Lower lobe of right lung (tissue), 2 donors: ENCODE data around the gene ADPRH. TPM values are rescaled to one million over a fixed set of nuclear protein-coding genes. Genes with fewer than 3 reads are reported as not detected.

Source experiments
- ATAC-seq, 2 donors: fragments of 200-7000 bp; cut with Tn5 transposase; one replicate each; pipeline ENCODE4 v1.9.1; 2020 to 2022; ENCODE audit warnings: mild to moderate bottlenecking in 2 of 2, moderate library complexity in 2 of 2
- DNase-seq: peaks from one replicate; pipeline ENCODE4 v3.0.0-alpha.2; 2020
- H3K27ac ChIP-seq: fragments of 200-600 bp; one replicate; pipeline ENCODE4 v1.8.0; 2022
- H3K27me3 ChIP-seq: fragments of 200-600 bp; one replicate; pipeline ENCODE4 v1.8.0; 2022; ENCODE audit warnings: low read depth
- H3K36me3 ChIP-seq: fragments of 200-600 bp; one replicate; pipeline ENCODE4 v1.8.0; 2022; ENCODE audit warnings: mild to moderate bottlenecking
- H3K4me1 ChIP-seq: fragments of 200-600 bp; one replicate; pipeline ENCODE4 v1.8.0; 2022
- H3K4me3 ChIP-seq: fragments of 200-600 bp; one replicate; pipeline ENCODE4 v1.8.0; 2022; ENCODE audit warnings: mild to moderate bottlenecking
- H3K9me3 ChIP-seq: fragments of 200-600 bp; one replicate; pipeline ENCODE4 v1.8.0; 2022
- intact Hi-C: fragments of 100-400 bp; cut with DNase I; formaldehyde crosslinking; loops from one replicate; pipeline ENCODE4 v1.11.0; 2022
- total RNA-seq: library from RNA; stranded (reverse); fragmentation: NEBNext Ultra II Directional; extraction: Animal tissue kit (Norgen Biotek cat#: 25700); gene quantifications from one replicate; pipeline ENCODE4 v1.2.1, GENCODE V29; 2021
- TF ChIP-seq, protein P1 (sequence below): fragments of 200-600 bp; IDR thresholded peaks from one replicate; pipeline ENCODE4 v1.8.0; 2022; ENCODE audit warnings: antibody characterized with exemption, mild to moderate bottlenecking
- donor health status: DM: no; HTN: yes; CAD: no; lungs with severe emphysema.

The ADPRH gene
- total RNA-seq, 1 donor from 2014 or later = 32.0 TPM

DNA sequence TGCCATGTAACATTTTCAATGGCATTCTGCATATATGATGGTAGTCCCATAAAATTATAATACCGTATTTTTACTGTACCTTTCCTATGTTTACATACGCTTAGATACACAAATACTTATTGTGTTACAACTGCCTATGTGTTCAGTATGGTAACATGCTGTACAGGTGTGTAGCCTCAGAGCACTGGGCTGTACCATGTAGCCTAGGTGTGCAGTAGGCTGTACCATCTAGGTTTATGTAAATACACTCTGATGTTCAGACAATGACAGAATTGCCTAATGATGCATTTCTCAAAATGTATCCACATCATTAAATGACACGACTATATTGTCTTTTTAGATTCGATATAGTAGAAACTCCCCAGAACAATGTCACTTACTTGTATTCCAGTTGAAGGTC lies 42.5 kb upstream of the ADPRH start:
- intact Hi-C loops = no loop called here
- Histone ChIP-seq H3K36me3 (no peaks in the 10 kb centered on the region), H3K4me1 (no peaks in the 10 kb centered on the region), H3K9me3 (no peaks in the 10 kb centered on the region), H3K4me3 (no peak overlapping the region), H3K27me3 (no peaks in the 10 kb centered on the region), H3K27ac (no peak overlapping the region)
- ATAC-seq = no peak
- TF ChIP-seq, protein P1, sequence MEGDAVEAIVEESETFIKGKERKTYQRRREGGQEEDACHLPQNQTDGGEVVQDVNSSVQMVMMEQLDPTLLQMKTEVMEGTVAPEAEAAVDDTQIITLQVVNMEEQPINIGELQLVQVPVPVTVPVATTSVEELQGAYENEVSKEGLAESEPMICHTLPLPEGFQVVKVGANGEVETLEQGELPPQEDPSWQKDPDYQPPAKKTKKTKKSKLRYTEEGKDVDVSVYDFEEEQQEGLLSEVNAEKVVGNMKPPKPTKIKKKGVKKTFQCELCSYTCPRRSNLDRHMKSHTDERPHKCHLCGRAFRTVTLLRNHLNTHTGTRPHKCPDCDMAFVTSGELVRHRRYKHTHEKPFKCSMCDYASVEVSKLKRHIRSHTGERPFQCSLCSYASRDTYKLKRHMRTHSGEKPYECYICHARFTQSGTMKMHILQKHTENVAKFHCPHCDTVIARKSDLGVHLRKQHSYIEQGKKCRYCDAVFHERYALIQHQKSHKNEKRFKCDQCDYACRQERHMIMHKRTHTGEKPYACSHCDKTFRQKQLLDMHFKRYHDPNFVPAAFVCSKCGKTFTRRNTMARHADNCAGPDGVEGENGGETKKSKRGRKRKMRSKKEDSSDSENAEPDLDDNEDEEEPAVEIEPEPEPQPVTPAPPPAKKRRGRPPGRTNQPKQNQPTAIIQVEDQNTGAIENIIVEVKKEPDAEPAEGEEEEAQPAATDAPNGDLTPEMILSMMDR = no peak
- DNase-seq = no peak

DNA sequence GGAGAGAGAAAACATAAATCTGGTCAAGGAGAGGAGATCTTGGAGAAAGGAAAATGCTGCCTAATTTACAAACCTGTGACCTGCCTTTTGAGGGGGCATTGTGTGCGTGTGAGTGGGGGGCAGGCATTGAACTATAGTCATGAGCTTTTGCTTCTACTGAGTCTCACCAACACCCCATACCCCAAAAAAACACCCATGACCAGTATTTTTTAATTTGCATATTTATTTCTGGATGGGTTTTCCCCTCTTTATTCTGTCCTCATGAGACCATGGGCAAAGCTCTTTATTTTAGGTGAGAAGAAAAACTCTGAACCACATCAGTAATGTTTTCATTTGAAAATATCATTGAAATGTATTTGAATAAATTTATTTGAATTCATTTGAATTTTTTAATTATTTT lies 40.5 kb upstream of the ADPRH start:
- intact Hi-C loops = no loop called here
- no peak for ATAC-seq
- H3K4me1 ChIP-seq = no peaks in the 10 kb centered on the region

DNA sequence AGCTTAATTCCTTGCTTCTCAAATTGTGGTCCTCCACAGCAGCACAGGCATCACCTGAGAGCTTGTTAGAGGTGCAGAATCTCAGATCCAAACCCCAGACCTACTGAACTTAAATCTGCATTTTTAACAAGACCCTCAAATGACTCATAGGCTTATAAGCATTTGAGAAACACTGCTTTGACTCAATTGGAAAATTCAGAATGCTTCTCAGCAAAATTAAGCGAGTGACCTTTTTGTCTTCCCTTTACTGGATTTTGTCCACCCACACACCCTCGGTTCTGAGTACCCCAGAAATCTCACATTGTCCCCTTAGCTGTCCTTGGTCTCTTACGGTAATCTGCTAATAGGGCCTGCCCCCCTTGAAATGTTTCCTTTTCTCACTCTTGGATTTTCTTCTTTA lies 37.7 kb upstream of the ADPRH start:
- H3K27ac ChIP-seq = no peak overlapping the region
- TF ChIP-seq, protein P1 = no peak
- H3K4me3 ChIP-seq = no peak overlapping the region
- ATAC-seq = no peak
- no peak for DNase-seq
- H3K27me3 ChIP-seq = no peaks in the 10 kb centered on the region
- H3K4me1 ChIP-seq = no peaks in the 10 kb centered on the region
- no peaks in the 10 kb centered on the region for H3K36me3 ChIP-seq
- no peaks in the 10 kb centered on the region for H3K9me3 ChIP-seq
- intact Hi-C loops = no loop called here

More for the DNA sequence above, 40.5 kb upstream of the ADPRH start:
- TF ChIP-seq, protein P1 = no peak
- DNase-seq = no peak
- no peak overlapping the region for H3K4me3 ChIP-seq
- H3K36me3 ChIP-seq = no peaks in the 10 kb centered on the region
- H3K27ac ChIP-seq = no peak overlapping the region
- no peaks in the 10 kb centered on the region for H3K9me3 ChIP-seq
- no peaks in the 10 kb centered on the region for H3K27me3 ChIP-seq

DNA sequence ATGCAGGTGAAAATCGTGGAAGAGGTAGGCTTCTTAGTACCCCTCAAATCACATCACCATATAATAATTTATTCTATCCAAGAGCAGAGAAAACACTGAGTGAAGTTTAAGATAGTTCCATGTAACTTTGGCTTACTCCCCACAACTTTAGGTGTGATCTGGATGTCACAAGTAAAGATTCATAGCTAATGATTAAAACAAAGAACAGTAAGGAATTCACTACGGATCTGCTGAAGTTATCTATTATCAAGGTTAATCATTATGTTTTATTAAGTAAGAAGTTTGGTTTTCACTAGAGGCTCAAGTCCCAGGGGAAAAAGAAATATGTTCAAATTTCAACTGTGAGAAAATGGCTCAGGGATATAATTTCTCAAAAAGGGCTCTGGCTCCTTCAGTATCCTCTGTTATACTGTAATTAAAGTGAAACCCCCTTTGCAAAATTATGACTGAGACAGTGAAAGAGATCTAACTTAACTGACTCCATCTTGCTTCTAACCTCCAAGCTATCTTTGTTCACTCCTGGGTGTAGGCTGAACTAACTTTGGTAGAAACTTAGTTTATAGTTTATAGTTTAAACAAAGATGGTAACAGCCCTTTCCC lies 37.0 kb upstream of the ADPRH start:
- no peaks in the 10 kb centered on the region for H3K36me3 ChIP-seq
- no peaks in the 10 kb centered on the region for H3K4me1 ChIP-seq
- DNase-seq (no peak), ATAC-seq (no peak)
- no peak overlapping the region for H3K27ac ChIP-seq
- H3K4me3 ChIP-seq = no peak overlapping the region
- H3K27me3 ChIP-seq = no peaks in the 10 kb centered on the region
- intact Hi-C loops = no loop called here
- TF ChIP-seq, protein P1 = no peak
- H3K9me3 ChIP-seq = no peaks in the 10 kb centered on the region

DNA sequence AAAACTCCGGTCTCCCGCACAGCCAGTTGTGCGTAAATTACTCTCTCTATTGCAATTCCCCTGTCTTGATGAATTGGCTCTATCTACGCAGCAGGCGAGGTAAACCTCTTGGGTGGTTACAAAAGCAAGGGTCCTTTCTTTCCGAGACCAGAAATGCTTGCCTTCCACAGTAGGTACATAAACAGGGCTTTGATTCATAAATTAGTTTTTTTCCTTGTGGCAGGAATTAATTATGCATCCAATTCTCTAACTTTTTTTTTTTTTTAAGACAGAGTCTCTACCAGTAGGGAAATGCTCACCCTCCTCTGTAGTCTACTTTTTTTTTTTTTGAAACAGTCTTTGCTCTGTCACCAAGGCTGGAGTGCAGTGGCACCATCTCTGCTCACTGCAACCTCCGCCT lies 36.1 kb upstream of the ADPRH start:
- Histone ChIP-seq H3K4me3 (no peak overlapping the region), H3K4me1 (no peaks in the 10 kb centered on the region), H3K9me3 (no peaks in the 10 kb centered on the region), H3K27me3 (no peaks in the 10 kb centered on the region), H3K36me3 (no peaks in the 10 kb centered on the region), H3K27ac (no peak overlapping the region)
- DNase-seq (no peak), ATAC-seq (no peak)
- TF ChIP-seq, protein P1 = no peak
- intact Hi-C loops = no loop called here
